Breast epithelium (tissue), 3 donors: ENCODE data around the gene SLC39A1.

Experiments
- POLR2A ChIP-seq: fragments of 450-650 bp; IDR thresholded peaks from one replicate; pipeline ENCODE4 v1.6.1; 2016; ENCODE audit warnings: antibody characterized with exemption, mild to moderate bottlenecking, moderate library complexity
- POLR2AphosphoS5 ChIP-seq, 3 donors: sonication (generic); formaldehyde crosslinking; IDR thresholded peaks; one replicate each; pipeline ENCODE4 v1.6.1; 2017; ENCODE audit warnings: antibody characterized with exemption in 3 of 3
- TF ChIP-seq, protein P1 (sequence below), 3 donors: fragments of 450-650 bp; IDR thresholded peaks; one replicate each; pipeline ENCODE4 v1.5.1; 2016 to 2017; ENCODE audit warnings: antibody characterized with exemption in 3 of 3, mild to moderate bottlenecking in 3 of 3, moderate library complexity in 3 of 3

DNA sequence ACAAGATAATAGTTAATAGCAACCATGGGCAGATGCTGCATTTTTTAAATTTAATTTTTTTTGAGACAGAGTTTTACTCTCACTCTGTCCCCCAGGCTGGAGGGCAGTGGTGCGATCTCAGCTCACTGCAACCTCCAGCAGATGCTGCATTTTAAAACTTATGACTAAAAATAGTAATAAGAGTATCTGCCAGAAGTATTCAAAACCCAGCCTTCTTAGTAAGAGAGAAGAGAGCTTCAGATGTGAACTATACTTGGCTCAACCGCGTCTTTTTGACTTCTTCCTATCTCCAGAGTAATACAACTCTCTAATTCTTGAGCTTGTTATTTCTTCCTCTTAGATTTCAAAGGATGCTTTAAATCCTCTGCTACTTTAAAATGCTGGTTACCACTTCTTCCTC lies 31.9 kb upstream of the SLC39A1 start:
- TF ChIP-seq POLR2A (no peak), POLR2AphosphoS5 (IDR thresholded peaks at IDR 0.05) (no peak)
- TF ChIP-seq, protein P1, sequence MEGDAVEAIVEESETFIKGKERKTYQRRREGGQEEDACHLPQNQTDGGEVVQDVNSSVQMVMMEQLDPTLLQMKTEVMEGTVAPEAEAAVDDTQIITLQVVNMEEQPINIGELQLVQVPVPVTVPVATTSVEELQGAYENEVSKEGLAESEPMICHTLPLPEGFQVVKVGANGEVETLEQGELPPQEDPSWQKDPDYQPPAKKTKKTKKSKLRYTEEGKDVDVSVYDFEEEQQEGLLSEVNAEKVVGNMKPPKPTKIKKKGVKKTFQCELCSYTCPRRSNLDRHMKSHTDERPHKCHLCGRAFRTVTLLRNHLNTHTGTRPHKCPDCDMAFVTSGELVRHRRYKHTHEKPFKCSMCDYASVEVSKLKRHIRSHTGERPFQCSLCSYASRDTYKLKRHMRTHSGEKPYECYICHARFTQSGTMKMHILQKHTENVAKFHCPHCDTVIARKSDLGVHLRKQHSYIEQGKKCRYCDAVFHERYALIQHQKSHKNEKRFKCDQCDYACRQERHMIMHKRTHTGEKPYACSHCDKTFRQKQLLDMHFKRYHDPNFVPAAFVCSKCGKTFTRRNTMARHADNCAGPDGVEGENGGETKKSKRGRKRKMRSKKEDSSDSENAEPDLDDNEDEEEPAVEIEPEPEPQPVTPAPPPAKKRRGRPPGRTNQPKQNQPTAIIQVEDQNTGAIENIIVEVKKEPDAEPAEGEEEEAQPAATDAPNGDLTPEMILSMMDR (IDR thresholded peaks at IDR 0.05): no peak
